K562 (cell line): ENCODE data around the gene KAT6B. TPM values are rescaled to one million over a fixed set of nuclear protein-coding genes. Genes with fewer than 3 reads are reported as not detected.
A peak's percentile ranks its signal among the peaks of the same experiment; 100 is the strongest.

Source experiments
- ATAC-seq: fragments of 200-7000 bp; cut with Tn5 transposase; 3 replicates; pipeline ENCODE4 v1.9.1; 2020; ENCODE audit warnings: moderate library complexity
- BruUV-seq: library from RNA; stranded (reverse); fragments of 400-500 nt; replicated peaks from 2 replicates; lab custom pipeline; 2021; lab: Mats Ljungman, UMichigan
- CTCF ChIA-PET: fragments of 300-600 bp; formaldehyde crosslinking; extraction: SDS; loops from one replicate; lab custom pipeline; 2021; ENCODE audit warnings: low intra/inter-chr PET ratio; lab: Yijun Ruan, JAX
- POLR2A ChIA-PET: fragments of 300-600, 350-650 bp; sonication (Branson Sonifier 250); formaldehyde crosslinking; extraction: SDS; loops from one replicate; lab custom pipeline; 2021; ENCODE audit warnings: antibody characterized with exemption, inconsistent platforms; lab: Yijun Ruan, JAX
- DNase-seq, 4 experiments: peaks; one replicate each; pipeline versions ENCODE4 v3.0.0 to v3.0.0-alpha.2; 2011 to 2018; ENCODE audit warnings: low spot score in 3 of 4, mixed read lengths in 3 of 4; ENCODE audit errors: extremely low read depth in 1 of 4
- FAIRE-seq: peaks from 2 replicates; lab custom pipeline; 2011; peaks lifted over from hg19 to GRCh38; lab: Jason Lieb, UNC
- H2AFZ ChIP-seq: 2 replicates; pipeline ENCODE4 v1.6.0; 2011; ENCODE audit warnings: low read depth, low read length, control low read depth, inconsistent platforms
- H3K27ac ChIP-seq: fragments of 200-600 bp; 3 replicates; pipeline ENCODE4 v1.8.0; 2011; ENCODE audit warnings: low read depth, mild to moderate bottlenecking, control low read depth, inconsistent platforms, low read length, moderate library complexity, mixed read lengths; ENCODE audit errors: extremely low read depth
- H3K27me3 ChIP-seq, 2 experiments: fragments of 300-600 bp in 1 of 2; 2 replicates in 1 of 2; 3 replicates in 1 of 2; pipeline versions ENCODE4 v1.6.0 to v1.8.0; 2011; ENCODE audit warnings: inconsistent platforms in 2 of 2, low read length in 2 of 2, mild to moderate bottlenecking in 1 of 2, mixed read lengths in 1 of 2, moderate library complexity in 1 of 2; ENCODE audit not compliant: control insufficient read depth in 2 of 2, insufficient read depth in 2 of 2
- H3K36me3 ChIP-seq: fragments of 300-600 bp; 3 replicates; pipeline ENCODE4 v1.8.0; 2011; ENCODE audit warnings: mild to moderate bottlenecking, low read length, inconsistent platforms; ENCODE audit not compliant: control insufficient read depth, insufficient read depth
- H3K4me1 ChIP-seq, 2 experiments: fragments of 200-600 bp in 1 of 2; replicated peaks in 1 of 2; 2 replicates in 1 of 2; 3 replicates in 1 of 2; pipeline versions ENCODE4 v1.5.1 to v1.8.0; 2011; ENCODE audit warnings: inconsistent platforms in 2 of 2, low read length in 2 of 2, mild to moderate bottlenecking in 1 of 2, mixed read lengths in 1 of 2, moderate library complexity in 1 of 2; ENCODE audit not compliant: control insufficient read depth in 2 of 2, insufficient read depth in 2 of 2
- H3K4me2 ChIP-seq: 2 replicates; pipeline ENCODE4 v1.6.1; 2011; ENCODE audit warnings: low read length, control low read depth, inconsistent platforms, mixed read lengths; ENCODE audit not compliant: insufficient read depth
- H3K4me3 ChIP-seq: fragments of 200-600 bp; sonication (generic), shearing (Covaris generic); 2 replicates; pipeline ENCODE4 v1.5.1; 2016; ENCODE audit warnings: control low read depth, inconsistent platforms
- H3K79me2 ChIP-seq: fragments of 200-600 bp; 3 replicates; pipeline ENCODE4 v1.8.0; 2011; ENCODE audit warnings: low read length, inconsistent platforms; ENCODE audit not compliant: control insufficient read depth, insufficient read depth
- H3K9ac ChIP-seq, 2 experiments: 2 replicates each; pipeline versions ENCODE4 v1.6.0 to v1.6.1; 2011; ENCODE audit warnings: low read depth in 2 of 2, low read length in 2 of 2, control low read depth in 1 of 2, inconsistent platforms in 1 of 2, mild to moderate bottlenecking in 1 of 2, mixed read lengths in 1 of 2; ENCODE audit not compliant: insufficient read depth in 1 of 2
- H3K9me1 ChIP-seq: one replicate; pipeline ENCODE4 v1.6.0; 2011; ENCODE audit warnings: inconsistent platforms, mild to moderate bottlenecking, low read length, moderate library complexity; ENCODE audit not compliant: control insufficient read depth, insufficient read depth
- H3K9me3 ChIP-seq: replicated peaks from 2 replicates; pipeline ENCODE4 v1.5.1; 2011; ENCODE audit warnings: low read depth, low read length, inconsistent platforms; ENCODE audit not compliant: control insufficient read depth, insufficient read depth
- H4K20me1 ChIP-seq: replicated peaks from 2 replicates; pipeline ENCODE4 v1.6.1; 2011; ENCODE audit warnings: low read length, inconsistent platforms, mixed read lengths; ENCODE audit not compliant: control insufficient read depth, insufficient read depth
- DDX20 ChIP-seq: fragments of 450-650 bp; IDR thresholded peaks from 2 replicates; pipeline ENCODE4 v1.6.1; 2016; ENCODE audit warnings: missing genetic modification characterization, low read depth, mild to moderate bottlenecking, missing compliant biosample characterization, moderate library complexity
- LCOR ChIP-seq: sonication (generic); formaldehyde crosslinking; IDR thresholded peaks from 2 replicates; pipeline ENCODE4 v1.8.0; 2022; ENCODE audit warnings: mild to moderate bottlenecking, missing genetic modification reagents
- MAFG ChIP-seq: fragments of 450-650 bp; conservative IDR thresholded peaks from 2 replicates; pipeline ENCODE4 v1.6.1; 2016; ENCODE audit warnings: missing genetic modification characterization, missing compliant biosample characterization
- SMAD2 ChIP-seq: fragments of 150-350 bp; IDR thresholded peaks from 2 replicates; pipeline ENCODE4 v1.6.1; 2014; ENCODE audit warnings: low read depth, mild to moderate bottlenecking, low read length
- ZFPM2 ChIP-seq: fragments of 250-450 bp; sonication (Bioruptor Pico); IDR thresholded peaks from 2 replicates; pipeline ENCODE4 v1.5.1; 2022; ENCODE audit warnings: mild to moderate bottlenecking
- ZNF146 ChIP-seq: IDR thresholded peaks from one replicate; pipeline ENCODE4 v1.6.1; 2018; ENCODE audit warnings: missing compliant biosample characterization; ENCODE audit not compliant: unreplicated experiment
- WGBS: fragments of 100-300 bp; shearing (Covaris generic); methylation state at CpG from one replicate; pipeline ENCODE4 v1.1.6; 2016; ENCODE audit warnings: low coverage, mixed read lengths; ENCODE audit not compliant: insufficient coverage; ENCODE audit errors: missing lambda C conversion rate; 5-methylcytosine and 5-hydroxymethylcytosine counted together
- in situ Hi-C: fragments of 300-500 bp; cut with MboI; formaldehyde crosslinking; loops from 4 replicates; pipeline ENCODE4 v1.15.0; 2018; ENCODE audit warnings: inconsistent platforms, mixed read lengths
- intact Hi-C: fragments of 100-400 bp; cut with micrococcal nuclease; formaldehyde crosslinking; loops from 2 replicates; pipeline ENCODE4 v1.14.2; 2022
- polyA plus RNA-seq, 8 experiments: library from polyadenylated mRNA; depleted of rRNA in 4 of 8; stranded (reverse) in 5 of 8; unstranded in 3 of 8; fragments of >200 nt; fragmentation: Nextera tagmentation in 2 of 8; fragmentation: Illumina TruSeq in 1 of 8; extraction: Ambion mirVana in 2 of 8; extraction: Trizol in 1 of 8; gene quantifications; 2 replicates each; pipeline versions ENCODE4 v1.2.1 to v1.2.3, GENCODE V29; 2011 to 2014; ENCODE audit warnings: inconsistent platforms in 1 of 8, missing spikeins in 1 of 8
- total RNA-seq, 7 experiments: library from RNA; depleted of rRNA in 6 of 7; stranded (reverse); fragments of >200 nt in 6 of 7; fragmentation: Illumina TruSeq in 2 of 7; extraction: Trizol in 2 of 7; gene quantifications; 2 replicates each; pipeline versions ENCODE4 v1.2.1 to v1.2.3, GENCODE V29; 2011 to 2021; ENCODE audit warnings: low replicate concordance in 1 of 7
- TF ChIP-seq, protein P1 (sequence below): fragments of 450-650 bp; IDR thresholded peaks from one replicate; pipeline ENCODE4 v1.6.1; 2018; ENCODE audit warnings: mild to moderate bottlenecking, moderate library complexity; ENCODE audit not compliant: partially characterized antibody
- TF ChIP-seq, protein P2 (sequence below): IDR thresholded peaks from 2 replicates; pipeline ENCODE4 v1.6.1; 2014; ENCODE audit warnings: antibody characterized with exemption
- TF ChIP-seq, protein P3 (sequence below): sonication (generic); formaldehyde crosslinking; IDR thresholded peaks from 2 replicates; pipeline ENCODE4 v1.8.0; 2023; ENCODE audit warnings: mild to moderate bottlenecking, missing genetic modification reagents
- TF ChIP-seq, protein P4 (sequence below): fragments of 250-450 bp; sonication (Bioruptor Pico); IDR thresholded peaks from 2 replicates; pipeline ENCODE4 v1.5.0; 2020; ENCODE audit warnings: mild to moderate bottlenecking, borderline replicate concordance
- TF ChIP-seq, protein P5 (sequence below): fragments of 250-450 bp; sonication (Bioruptor Pico); IDR thresholded peaks from 2 replicates; pipeline ENCODE4 v1.8.0; 2022; ENCODE audit warnings: inconsistent platforms, mild to moderate bottlenecking, moderate library complexity, borderline replicate concordance
- TF ChIP-seq, protein P6 (sequence below): fragments of 250-450 bp; sonication (Bioruptor Pico); IDR thresholded peaks from 2 replicates; pipeline ENCODE4 v1.4.0; 2020; ENCODE audit warnings: mild to moderate bottlenecking, moderate library complexity

Gene KAT6B
- total and polyA plus RNA-seq, 9 of the 15 experiments (the other 6 are each of a cell fraction or from before 2014, with no cell fraction given), result 1.4 to 9.2 (median 6.8) TPM

DNA sequence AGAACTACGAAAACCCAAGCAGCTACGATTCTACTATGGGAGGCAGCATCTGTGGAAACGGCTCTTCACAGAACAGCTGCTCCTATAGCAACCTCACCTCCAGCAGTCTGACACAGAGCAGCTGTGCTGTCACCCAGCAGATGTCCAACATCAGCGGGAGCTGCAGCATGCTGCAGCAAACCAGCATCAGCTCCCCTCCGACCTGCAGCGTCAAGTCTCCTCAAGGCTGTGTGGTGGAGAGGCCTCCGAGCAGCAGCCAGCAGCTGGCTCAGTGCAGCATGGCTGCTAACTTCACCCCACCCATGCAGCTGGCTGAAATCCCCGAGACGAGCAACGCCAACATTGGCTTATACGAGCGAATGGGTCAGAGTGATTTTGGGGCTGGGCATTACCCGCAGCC lies 203.5 kb downstream of the KAT6B start:
- no peaks in the 10 kb centered on the region for H3K79me2 ChIP-seq
- intact Hi-C loops (loop anchor here (10.0 kb wide), 1 partner anchor 615 kb away; no protein-coding TSS in a partner anchor), in situ Hi-C loops (loop anchor here (5.0 kb wide), 1 partner anchor 763 kb away; no protein-coding TSS in a partner anchor)
- H3K4me3 ChIP-seq, result no peak overlapping the region
- no TSS peak for BruUV-seq
- no peaks in the 10 kb centered on the region for H4K20me1 ChIP-seq
- peak overlapping the region in 1 of 2 experiments; percentile 12; a peak in 1 of 4 replicates for H3K9ac ChIP-seq
- DNase-seq (no peak), ATAC-seq (no peak), FAIRE-seq (no peak)
- H3K27ac ChIP-seq, result no peak overlapping the region
- peaks cover 0 to 3% of the 10 kb centered on the region in 2 experiments; a peak in 1 of 5 replicates for H3K4me1 ChIP-seq
- 0 out of 3 replicates have a peak, but pooled peaks cover 6% of the 10 kb centered on the region for H3K36me3 ChIP-seq
- POLR2A ChIA-PET, result interaction anchor here (0.9 kb wide), 1 partner anchor 10 kb away, joined by 3 read pairs; no protein-coding TSS in a partner anchor
- 77% methylated on average over 13 of the region's 13 CpGs for WGBS
- no peak overlapping the region for H3K4me2 ChIP-seq
- no peak overlapping the region for H2AFZ ChIP-seq
- H3K27me3 ChIP-seq, result no peaks in the 10 kb centered on the region
- H3K9me3 ChIP-seq, result no peaks in the 10 kb centered on the region
- CTCF ChIA-PET, result interaction anchor here (0.9 kb wide), 1 partner anchor 11 kb away, joined by 3 read pairs; no protein-coding TSS in a partner anchor
- no peaks in the 10 kb centered on the region for H3K9me1 ChIP-seq
- TF ChIP-seq LCOR (CRISPR knock-in tag) (no peak), ZNF146 (no peak), MAFG (no peak), SMAD2 (no peak), DDX20 (tag) (no peak), ZFPM2 (CRISPR knock-in tag) (no peak)
- TF ChIP-seq, protein P1, sequence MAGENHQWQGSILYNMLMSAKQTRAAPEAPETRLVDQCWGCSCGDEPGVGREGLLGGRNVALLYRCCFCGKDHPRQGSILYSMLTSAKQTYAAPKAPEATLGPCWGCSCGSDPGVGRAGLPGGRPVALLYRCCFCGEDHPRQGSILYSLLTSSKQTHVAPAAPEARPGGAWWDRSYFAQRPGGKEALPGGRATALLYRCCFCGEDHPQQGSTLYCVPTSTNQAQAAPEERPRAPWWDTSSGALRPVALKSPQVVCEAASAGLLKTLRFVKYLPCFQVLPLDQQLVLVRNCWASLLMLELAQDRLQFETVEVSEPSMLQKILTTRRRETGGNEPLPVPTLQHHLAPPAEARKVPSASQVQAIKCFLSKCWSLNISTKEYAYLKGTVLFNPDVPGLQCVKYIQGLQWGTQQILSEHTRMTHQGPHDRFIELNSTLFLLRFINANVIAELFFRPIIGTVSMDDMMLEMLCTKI, result no peak
- TF ChIP-seq, protein P2, sequence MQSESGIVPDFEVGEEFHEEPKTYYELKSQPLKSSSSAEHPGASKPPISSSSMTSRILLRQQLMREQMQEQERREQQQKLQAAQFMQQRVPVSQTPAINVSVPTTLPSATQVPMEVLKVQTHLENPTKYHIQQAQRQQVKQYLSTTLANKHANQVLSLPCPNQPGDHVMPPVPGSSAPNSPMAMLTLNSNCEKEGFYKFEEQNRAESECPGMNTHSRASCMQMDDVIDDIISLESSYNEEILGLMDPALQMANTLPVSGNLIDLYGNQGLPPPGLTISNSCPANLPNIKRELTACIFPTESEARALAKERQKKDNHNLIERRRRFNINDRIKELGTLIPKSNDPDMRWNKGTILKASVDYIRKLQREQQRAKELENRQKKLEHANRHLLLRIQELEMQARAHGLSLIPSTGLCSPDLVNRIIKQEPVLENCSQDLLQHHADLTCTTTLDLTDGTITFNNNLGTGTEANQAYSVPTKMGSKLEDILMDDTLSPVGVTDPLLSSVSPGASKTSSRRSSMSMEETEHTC, result no peak
- TF ChIP-seq, protein P3, sequence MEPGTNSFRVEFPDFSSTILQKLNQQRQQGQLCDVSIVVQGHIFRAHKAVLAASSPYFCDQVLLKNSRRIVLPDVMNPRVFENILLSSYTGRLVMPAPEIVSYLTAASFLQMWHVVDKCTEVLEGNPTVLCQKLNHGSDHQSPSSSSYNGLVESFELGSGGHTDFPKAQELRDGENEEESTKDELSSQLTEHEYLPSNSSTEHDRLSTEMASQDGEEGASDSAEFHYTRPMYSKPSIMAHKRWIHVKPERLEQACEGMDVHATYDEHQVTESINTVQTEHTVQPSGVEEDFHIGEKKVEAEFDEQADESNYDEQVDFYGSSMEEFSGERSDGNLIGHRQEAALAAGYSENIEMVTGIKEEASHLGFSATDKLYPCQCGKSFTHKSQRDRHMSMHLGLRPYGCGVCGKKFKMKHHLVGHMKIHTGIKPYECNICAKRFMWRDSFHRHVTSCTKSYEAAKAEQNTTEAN (CRISPR knock-in tag), result no peak
- TF ChIP-seq, protein P4, sequence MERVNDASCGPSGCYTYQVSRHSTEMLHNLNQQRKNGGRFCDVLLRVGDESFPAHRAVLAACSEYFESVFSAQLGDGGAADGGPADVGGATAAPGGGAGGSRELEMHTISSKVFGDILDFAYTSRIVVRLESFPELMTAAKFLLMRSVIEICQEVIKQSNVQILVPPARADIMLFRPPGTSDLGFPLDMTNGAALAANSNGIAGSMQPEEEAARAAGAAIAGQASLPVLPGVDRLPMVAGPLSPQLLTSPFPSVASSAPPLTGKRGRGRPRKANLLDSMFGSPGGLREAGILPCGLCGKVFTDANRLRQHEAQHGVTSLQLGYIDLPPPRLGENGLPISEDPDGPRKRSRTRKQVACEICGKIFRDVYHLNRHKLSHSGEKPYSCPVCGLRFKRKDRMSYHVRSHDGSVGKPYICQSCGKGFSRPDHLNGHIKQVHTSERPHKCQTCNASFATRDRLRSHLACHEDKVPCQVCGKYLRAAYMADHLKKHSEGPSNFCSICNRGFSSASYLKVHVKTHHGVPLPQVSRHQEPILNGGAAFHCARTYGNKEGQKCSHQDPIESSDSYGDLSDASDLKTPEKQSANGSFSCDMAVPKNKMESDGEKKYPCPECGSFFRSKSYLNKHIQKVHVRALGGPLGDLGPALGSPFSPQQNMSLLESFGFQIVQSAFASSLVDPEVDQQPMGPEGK (CRISPR knock-in tag), result no peak
- TF ChIP-seq, protein P5, sequence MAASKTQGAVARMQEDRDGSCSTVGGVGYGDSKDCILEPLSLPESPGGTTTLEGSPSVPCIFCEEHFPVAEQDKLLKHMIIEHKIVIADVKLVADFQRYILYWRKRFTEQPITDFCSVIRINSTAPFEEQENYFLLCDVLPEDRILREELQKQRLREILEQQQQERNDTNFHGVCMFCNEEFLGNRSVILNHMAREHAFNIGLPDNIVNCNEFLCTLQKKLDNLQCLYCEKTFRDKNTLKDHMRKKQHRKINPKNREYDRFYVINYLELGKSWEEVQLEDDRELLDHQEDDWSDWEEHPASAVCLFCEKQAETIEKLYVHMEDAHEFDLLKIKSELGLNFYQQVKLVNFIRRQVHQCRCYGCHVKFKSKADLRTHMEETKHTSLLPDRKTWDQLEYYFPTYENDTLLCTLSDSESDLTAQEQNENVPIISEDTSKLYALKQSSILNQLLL (CRISPR knock-in tag), result no peak
- TF ChIP-seq, protein P6, sequence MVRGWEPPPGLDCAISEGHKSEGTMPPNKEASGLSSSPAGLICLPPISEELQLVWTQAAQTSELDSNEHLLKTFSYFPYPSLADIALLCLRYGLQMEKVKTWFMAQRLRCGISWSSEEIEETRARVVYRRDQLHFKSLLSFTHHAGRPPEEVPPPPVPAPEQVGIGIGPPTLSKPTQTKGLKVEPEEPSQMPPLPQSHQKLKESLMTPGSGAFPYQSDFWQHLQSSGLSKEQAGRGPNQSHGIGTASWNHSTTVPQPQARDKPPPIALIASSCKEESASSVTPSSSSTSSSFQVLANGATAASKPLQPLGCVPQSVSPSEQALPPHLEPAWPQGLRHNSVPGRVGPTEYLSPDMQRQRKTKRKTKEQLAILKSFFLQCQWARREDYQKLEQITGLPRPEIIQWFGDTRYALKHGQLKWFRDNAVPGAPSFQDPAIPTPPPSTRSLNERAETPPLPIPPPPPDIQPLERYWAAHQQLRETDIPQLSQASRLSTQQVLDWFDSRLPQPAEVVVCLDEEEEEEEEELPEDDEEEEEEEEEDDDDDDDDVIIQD, result no peak
